Loucy (cell line): Measurements from ENCODE around the gene NOC2L.

Experiments
- H2AFZ ChIP-seq: fragments of 200-600 bp; sonication (generic); 2 replicates; pipeline ENCODE4 v1.6.0; 2016; ENCODE audit warnings: antibody characterized with exemption, mild to moderate bottlenecking, low read length, moderate library complexity
- H3F3A ChIP-seq: fragments of 200-600 bp; 2 replicates; pipeline ENCODE4 v1.6.0; 2016; ENCODE audit warnings: antibody characterized with exemption, low read depth, mild to moderate bottlenecking
- H3K27me3 ChIP-seq: fragments of 200-600 bp; sonication (generic); 2 replicates; pipeline ENCODE4 v1.6.1; 2014; ENCODE audit warnings: low read length, mild to moderate bottlenecking; ENCODE audit not compliant: insufficient read depth, poor library complexity, severe bottlenecking
- H3K36me3 ChIP-seq: fragments of 200-600 bp; sonication (generic); 2 replicates; pipeline ENCODE4 v1.6.1; 2016; ENCODE audit warnings: low read length; ENCODE audit not compliant: insufficient read depth
- H3K4me1 ChIP-seq: fragments of 200-600 bp; sonication (generic); 2 replicates; pipeline ENCODE4 v1.5.1; 2014; ENCODE audit warnings: low read length, mild to moderate bottlenecking; ENCODE audit not compliant: insufficient read depth, poor library complexity, severe bottlenecking
- H3K4me2 ChIP-seq: fragments of 200-600 bp; sonication (generic); 2 replicates; pipeline ENCODE4 v1.6.0; 2014; ENCODE audit warnings: antibody characterized with exemption, low read length, low read depth, mild to moderate bottlenecking; ENCODE audit not compliant: poor library complexity, severe bottlenecking
- H3K4me3 ChIP-seq: fragments of 200-600 bp; sonication (generic); 2 replicates; pipeline ENCODE4 v1.5.1; 2014; ENCODE audit warnings: low read length, mild to moderate bottlenecking, mixed read lengths; ENCODE audit not compliant: poor library complexity, severe bottlenecking
- H3K79me2 ChIP-seq: fragments of 200-600 bp; sonication (generic); 2 replicates; pipeline ENCODE4 v1.6.1; 2014; ENCODE audit warnings: low read length; ENCODE audit not compliant: insufficient read depth
- H3K9ac ChIP-seq: fragments of 200-600 bp; sonication (generic); 2 replicates; pipeline ENCODE4 v1.6.0; 2014; ENCODE audit warnings: mild to moderate bottlenecking, low read depth, low read length, moderate library complexity; ENCODE audit not compliant: poor library complexity, severe bottlenecking
- H3K9me2 ChIP-seq: fragments of 200-600 bp; sonication (generic); replicated peaks from 2 replicates; pipeline ENCODE4 v1.6.1; 2016; ENCODE audit warnings: low read depth, low read length, mixed read lengths
- H3K9me3 ChIP-seq: fragments of 200-600 bp; sonication (generic); 2 replicates; pipeline ENCODE4 v1.6.1; 2014; ENCODE audit warnings: mild to moderate bottlenecking, antibody characterized with exemption, low read length, low read depth; ENCODE audit not compliant: insufficient read depth
- H4K20me1 ChIP-seq: fragments of 200-600 bp; sonication (generic); 2 replicates; pipeline ENCODE4 v1.6.0; 2014; ENCODE audit warnings: antibody characterized with exemption, low read length, mild to moderate bottlenecking; ENCODE audit not compliant: insufficient read depth, poor library complexity, severe bottlenecking
- EZH2phosphoT487 ChIP-seq: fragments of 200-600 bp; IDR thresholded peaks from 2 replicates; pipeline ENCODE4 v1.6.1; 2018; ENCODE audit warnings: antibody characterized with exemption, mild to moderate bottlenecking, moderate library complexity, borderline replicate concordance
- TF ChIP-seq, protein P1 (sequence below): fragments of 200-600 bp; sonication (generic); conservative IDR thresholded peaks from 2 replicates; pipeline ENCODE4 v1.5.1; 2014; ENCODE audit warnings: mild to moderate bottlenecking, antibody characterized with exemption, low read length

NOC2L gene

DNA sequence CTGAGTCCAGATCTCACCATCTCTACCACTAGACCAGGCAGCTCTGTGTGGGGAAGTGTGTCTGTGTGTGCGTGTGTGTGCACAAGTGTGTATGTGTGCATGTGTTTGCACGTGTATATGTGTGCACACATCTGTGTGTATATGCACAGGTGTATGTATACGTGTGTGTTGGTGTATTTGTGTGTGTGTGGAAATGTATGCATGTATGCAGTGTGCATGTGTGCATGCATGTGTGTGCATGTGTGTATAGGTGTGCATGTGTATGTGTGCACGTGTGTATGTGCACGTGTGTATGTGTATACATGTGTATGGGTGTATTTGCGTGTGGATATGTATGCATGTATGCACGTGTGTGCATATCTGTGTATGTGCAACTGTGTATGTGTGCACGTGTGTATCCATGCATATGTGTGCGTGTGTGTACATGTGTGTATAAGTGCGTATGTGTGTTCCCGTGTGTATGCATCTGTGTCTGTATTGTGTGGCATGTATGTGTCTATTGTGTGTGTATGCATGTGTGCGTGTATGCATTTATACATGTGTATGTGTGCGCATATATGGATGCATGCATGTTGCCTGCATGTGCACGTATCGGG lies 10.3 kb upstream of the NOC2L start:
- no peaks in the 10 kb centered on the region for H3F3A ChIP-seq
- H3K27me3 ChIP-seq: no peaks in the 10 kb centered on the region
- no peak overlapping the region for H3K4me3 ChIP-seq
- peaks cover 16% of the 10 kb centered on the region for H3K4me1 ChIP-seq
- no peaks in the 10 kb centered on the region for H3K79me2 ChIP-seq
- H3K4me2 ChIP-seq: no peak overlapping the region
- no peak overlapping the region for H2AFZ ChIP-seq
- no peaks in the 10 kb centered on the region for H3K36me3 ChIP-seq
- TF ChIP-seq, protein P1, sequence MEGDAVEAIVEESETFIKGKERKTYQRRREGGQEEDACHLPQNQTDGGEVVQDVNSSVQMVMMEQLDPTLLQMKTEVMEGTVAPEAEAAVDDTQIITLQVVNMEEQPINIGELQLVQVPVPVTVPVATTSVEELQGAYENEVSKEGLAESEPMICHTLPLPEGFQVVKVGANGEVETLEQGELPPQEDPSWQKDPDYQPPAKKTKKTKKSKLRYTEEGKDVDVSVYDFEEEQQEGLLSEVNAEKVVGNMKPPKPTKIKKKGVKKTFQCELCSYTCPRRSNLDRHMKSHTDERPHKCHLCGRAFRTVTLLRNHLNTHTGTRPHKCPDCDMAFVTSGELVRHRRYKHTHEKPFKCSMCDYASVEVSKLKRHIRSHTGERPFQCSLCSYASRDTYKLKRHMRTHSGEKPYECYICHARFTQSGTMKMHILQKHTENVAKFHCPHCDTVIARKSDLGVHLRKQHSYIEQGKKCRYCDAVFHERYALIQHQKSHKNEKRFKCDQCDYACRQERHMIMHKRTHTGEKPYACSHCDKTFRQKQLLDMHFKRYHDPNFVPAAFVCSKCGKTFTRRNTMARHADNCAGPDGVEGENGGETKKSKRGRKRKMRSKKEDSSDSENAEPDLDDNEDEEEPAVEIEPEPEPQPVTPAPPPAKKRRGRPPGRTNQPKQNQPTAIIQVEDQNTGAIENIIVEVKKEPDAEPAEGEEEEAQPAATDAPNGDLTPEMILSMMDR: no peak
- TF ChIP-seq EZH2phosphoT487: no peak
- H3K9ac ChIP-seq: no peak overlapping the region
- H3K9me2 ChIP-seq: no peaks in the 10 kb centered on the region
- H3K9me3 ChIP-seq: no peaks in the 10 kb centered on the region
- H4K20me1 ChIP-seq: no peaks in the 10 kb centered on the region

- no peak overlapping the region for H2AFZ ChIP-seq
- TF ChIP-seq, protein P1: no peak
- TF ChIP-seq EZH2phosphoT487: no peak
- no peaks in the 10 kb centered on the region for H3K9me2 ChIP-seq
- peak overlapping the region; percentile 78 for H3K4me2 ChIP-seq
- peaks cover 16% of the 10 kb centered on the region for H3K4me1 ChIP-seq
- H3K9me3 ChIP-seq: no peaks in the 10 kb centered on the region
- no peaks in the 10 kb centered on the region for H3K36me3 ChIP-seq
- H3K79me2 ChIP-seq: no peaks in the 10 kb centered on the region
- no peaks in the 10 kb centered on the region for H3K27me3 ChIP-seq
- H4K20me1 ChIP-seq: no peaks in the 10 kb centered on the region
- no peaks in the 10 kb centered on the region for H3F3A ChIP-seq
- H3K4me3 ChIP-seq: peak overlapping the region; percentile 67
- no peak overlapping the region for H3K9ac ChIP-seq
Measured at GRCh38 chr1:967466-968343, 8.6 kb upstream of the NOC2L start.

DNA sequence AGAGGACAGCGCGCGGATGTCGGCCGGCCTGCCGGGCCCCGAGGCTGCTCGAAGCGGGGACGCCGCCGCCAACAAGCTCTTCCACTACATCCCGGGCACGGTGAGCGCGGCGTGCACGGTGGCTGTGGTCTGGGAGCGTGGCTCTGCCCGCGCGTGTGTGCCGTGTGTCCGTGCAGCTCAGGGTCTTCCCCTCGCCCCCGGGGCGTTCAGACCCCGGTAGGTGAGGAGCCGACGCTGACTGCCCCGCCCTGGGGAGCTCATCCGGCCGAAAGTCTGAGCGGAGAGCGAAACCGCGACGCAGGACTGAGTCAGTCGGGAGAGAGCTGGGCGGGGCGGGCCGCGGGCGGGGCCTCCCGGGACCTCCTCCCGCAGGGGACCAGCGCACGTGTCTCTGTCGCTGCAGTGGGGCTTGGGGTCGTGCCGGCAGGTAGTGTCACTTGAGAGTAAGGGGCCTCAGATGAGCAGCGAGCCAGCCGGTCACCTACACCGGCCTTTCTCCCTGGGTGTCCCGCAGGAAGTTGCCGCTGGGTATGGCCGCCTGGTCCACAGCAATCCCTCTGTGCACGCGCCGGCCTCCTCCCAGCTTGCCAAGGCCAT lies 7.7 kb upstream of the NOC2L start:
- Histone ChIP-seq H3K4me3 (peak overlapping the region; percentile 67), H4K20me1 (no peaks in the 10 kb centered on the region), H3K4me1 (peaks cover 16% of the 10 kb centered on the region), H3K27me3 (no peaks in the 10 kb centered on the region), H3K79me2 (no peaks in the 10 kb centered on the region), H3K36me3 (no peaks in the 10 kb centered on the region), H3K9me2 (no peaks in the 10 kb centered on the region), H3K9me3 (no peaks in the 10 kb centered on the region), H2AFZ (peak overlapping the region; percentile 89), H3K9ac (peak overlapping the region; percentile 45), H3F3A (no peaks in the 10 kb centered on the region), H3K4me2 (peak overlapping the region; percentile 78)
- TF ChIP-seq, protein P1: no peak
- no peak for TF ChIP-seq EZH2phosphoT487
